A673 (cell line): Measurements from ENCODE around the gene COG6. TPM values are rescaled to one million over a fixed set of nuclear protein-coding genes. Genes with fewer than 3 reads are reported as not detected.

Source experiments
- BruUV-seq: library from RNA; stranded (reverse); fragments of 400-500 nt; replicated peaks from 2 replicates; lab custom pipeline; 2021; lab: Mats Ljungman, UMichigan
- CTCF ChIA-PET: fragments of 300-600 bp; sonication (Branson Sonifier 250); formaldehyde crosslinking; loops from one replicate; lab custom pipeline; 2022; ENCODE audit warnings: antibody characterized with exemption; lab: Charles Lee
- POLR2A ChIA-PET: fragments of 300-600 bp; sonication (Branson Sonifier 250); formaldehyde crosslinking; loops from one replicate; lab custom pipeline; 2022; ENCODE audit warnings: antibody characterized with exemption; ENCODE audit not compliant: low non-redundant PET; lab: Charles Lee
- DNase-seq: peaks from one replicate; pipeline ENCODE4 v3.0.0-alpha.2; 2015; ENCODE audit warnings: low spot score
- H3K27ac ChIP-seq: fragments of 200-600 bp; sonication (generic); 2 replicates; pipeline ENCODE4 v1.5.1; 2016; ENCODE audit warnings: mixed run types, low read depth, mild to moderate bottlenecking, mixed read lengths, antibody characterized with exemption, low read length; ENCODE audit not compliant: poor library complexity, severe bottlenecking
- H3K27me3 ChIP-seq: fragments of 200-600 bp; sonication (generic); replicated peaks from 2 replicates; pipeline ENCODE4 v1.6.1; 2017; ENCODE audit warnings: mixed run types, low read depth, mild to moderate bottlenecking, mixed read lengths, antibody characterized with exemption, low read length; ENCODE audit not compliant: insufficient read depth, poor library complexity
- H3K36me3 ChIP-seq: fragments of 200-600 bp; sonication (generic); 2 replicates; pipeline ENCODE4 v1.6.1; 2016; ENCODE audit warnings: mixed run types, mild to moderate bottlenecking, mixed read lengths, antibody characterized with exemption, low read length; ENCODE audit not compliant: insufficient read depth, poor library complexity, severe bottlenecking
- H3K4me1 ChIP-seq: fragments of 200-600 bp; sonication (generic); 2 replicates; pipeline ENCODE4 v1.6.1; 2017; ENCODE audit warnings: mixed run types, mild to moderate bottlenecking, mixed read lengths, antibody characterized with exemption, low read length; ENCODE audit not compliant: insufficient read depth, poor library complexity, severe bottlenecking
- H3K4me3 ChIP-seq: fragments of 200-600 bp; sonication (generic); 2 replicates; pipeline ENCODE4 v1.5.1; 2016; ENCODE audit warnings: low read depth, mixed run types, mild to moderate bottlenecking, mixed read lengths, low read length; ENCODE audit not compliant: poor library complexity, severe bottlenecking
- H3K9me3 ChIP-seq: fragments of 200-600 bp; sonication (generic); 2 replicates; pipeline ENCODE4 v1.6.1; 2016; ENCODE audit warnings: mixed run types, low read depth, mild to moderate bottlenecking, mixed read lengths, antibody characterized with exemption, low read length; ENCODE audit not compliant: poor library complexity, severe bottlenecking
- CTCF ChIP-seq: fragments of 300-800, 200-600 bp; sonication (generic); conservative IDR thresholded peaks from 2 replicates; pipeline ENCODE4 v1.5.1; 2017; ENCODE audit warnings: low read depth, mild to moderate bottlenecking, antibody characterized with exemption, low read length, moderate library complexity, mixed read lengths
- EZH2 ChIP-seq: fragments of 200-600 bp; sonication (generic); IDR thresholded peaks from 2 replicates; pipeline ENCODE4 v1.6.1; 2017; ENCODE audit warnings: borderline replicate concordance, low read depth, mild to moderate bottlenecking, mixed read lengths, antibody characterized with exemption, low read length; ENCODE audit not compliant: poor library complexity, severe bottlenecking
- intact Hi-C: fragments of 100-400 bp; cut with micrococcal nuclease; formaldehyde crosslinking; loops from one replicate; pipeline ENCODE4 v1.10.0; 2022; ENCODE audit not compliant: unreplicated experiment
- total RNA-seq: library from RNA; stranded (reverse); gene quantifications from 2 replicates; pipeline ENCODE4 v1.2.3, GENCODE V29; 2021

COG6 gene
- total RNA-seq, 1 experiment from 2014 or later: 33.6 TPM

DNA sequence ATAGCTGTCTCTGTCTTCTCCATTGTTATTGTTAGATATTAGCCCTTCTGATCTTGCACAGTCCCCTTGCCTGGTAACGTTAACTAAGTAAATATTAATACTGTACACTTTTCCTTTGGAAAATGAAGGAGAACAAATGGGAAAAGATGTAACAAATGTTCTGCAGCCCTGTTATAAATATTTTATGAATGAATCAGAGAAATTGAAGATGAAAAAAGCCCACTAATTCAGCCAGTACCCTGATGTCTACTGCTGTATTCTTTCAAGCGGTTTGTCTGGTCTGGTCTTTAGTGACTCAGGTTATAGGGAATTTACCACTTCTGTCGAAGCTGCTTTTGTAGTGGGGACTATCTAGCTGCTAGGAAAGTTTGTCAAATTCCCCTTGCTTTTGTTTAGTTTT lies 121.0 kb downstream of the COG6 start:
- TF ChIP-seq CTCF (no peak), EZH2 (no peak)
- no peak overlapping the region for H3K4me3 ChIP-seq
- no peak for DNase-seq
- no peaks in the 10 kb centered on the region for H3K27me3 ChIP-seq
- BruUV-seq: no TSS peak
- no peaks in the 10 kb centered on the region for H3K4me1 ChIP-seq
- ChIA-PET POLR2A (no interaction called here), CTCF (no interaction called here)
- intact Hi-C loops: loop anchor here (5.0 kb wide), 1 partner anchor 166 kb away; no protein-coding TSS in a partner anchor
- H3K36me3 ChIP-seq: no peaks in the 10 kb centered on the region
- no peak overlapping the region for H3K27ac ChIP-seq
- H3K9me3 ChIP-seq: no peaks in the 10 kb centered on the region

- ChIA-PET POLR2A (no interaction called here), CTCF (no interaction called here)
- intact Hi-C loops: loop anchor here (5.0 kb wide), 1 partner anchor 165 kb away; no protein-coding TSS in a partner anchor
These were observed 121.6 kb downstream of the COG6 start for GRCh38 chr13:39777021-39777420.

GRCh38 chr13:39777527-39778061 lies 122.1 kb downstream of the COG6 start:
- intact Hi-C loops: loop anchor here (5.0 kb wide), 1 partner anchor 165 kb away; no protein-coding TSS in a partner anchor
- H3K36me3 ChIP-seq: no peaks in the 10 kb centered on the region
- H3K27me3 ChIP-seq: no peaks in the 10 kb centered on the region
- TF ChIP-seq EZH2: no peak
- TF ChIP-seq CTCF: peak; percentile 59
- CTCF ChIA-PET: interaction anchor here (0.9 kb wide), 1 partner anchor 165 kb away, joined by 3 read pairs; no protein-coding TSS in a partner anchor
- BruUV-seq: no TSS peak
- DNase-seq: peak; percentile 68
- no peaks in the 10 kb centered on the region for H3K9me3 ChIP-seq
- POLR2A ChIA-PET: no interaction called here
- H3K27ac ChIP-seq: no peak overlapping the region
- no peaks in the 10 kb centered on the region for H3K4me1 ChIP-seq
- H3K4me3 ChIP-seq: no peak overlapping the region

More at GRCh38 chr13:39777021-39777420, 121.6 kb downstream of the COG6 start:
- no peaks in the 10 kb centered on the region for H3K27me3 ChIP-seq
- H3K9me3 ChIP-seq: no peaks in the 10 kb centered on the region
- no peaks in the 10 kb centered on the region for H3K36me3 ChIP-seq
- no peak overlapping the region for H3K27ac ChIP-seq
- no peaks in the 10 kb centered on the region for H3K4me1 ChIP-seq
- no peak for DNase-seq
- no TSS peak for BruUV-seq
- TF ChIP-seq EZH2: no peak
- TF ChIP-seq CTCF: no peak
- no peak overlapping the region for H3K4me3 ChIP-seq
